SIG-M5 (cell line): Measurements from ENCODE around the gene PJVK.
"Not testable (repeated sequence)": the region's sequence is repeated elsewhere in the genome, so short reads cannot be mapped to it uniquely, and the experiment has no call there.

Experiments used
- DNase-seq: peaks from one replicate; lab custom pipeline; 2025; lab: John Stamatoyannopoulos, UW

The PJVK gene

GRCh38 chr2:178450774-178451525 lies at the start of gene PJVK, which contains the start of gene PRKRA:
TSS of gene PJVK (plus strand) at chr2:178451378. CDS start at chr2:178453410, 2,032 bp downstream.
TSS of gene PRKRA (minus strand) at chr2:178451175. CDS start at chr2:178451030, 145 bp downstream.
- peak; percentile 69 for DNase-seq

- DNase-seq = no peak
These were observed 49.2 kb upstream of the PJVK start for GRCh38 chr2:178401994-178402437.

- no peak for DNase-seq
These were observed 47.4 kb upstream of the PJVK start for GRCh38 chr2:178403671-178404306.

GRCh38 chr2:178404368-178404767 lies 46.8 kb upstream of the PJVK start:
- DNase-seq = no peak

GRCh38 chr2:178409261-178409660 lies 41.9 kb upstream of the PJVK start:
- DNase-seq = no peak

GRCh38 chr2:178412047-178412446 lies 39.1 kb upstream of the PJVK start:
- no peak for DNase-seq

GRCh38 chr2:178412453-178412852 lies 38.7 kb upstream of the PJVK start:
- not testable (repeated sequence) for DNase-seq

GRCh38 chr2:178413472-178414265 lies 37.5 kb upstream of the PJVK start:
- no peak for DNase-seq

GRCh38 chr2:178414266-178415247 lies 36.6 kb upstream of the PJVK start:
- DNase-seq = peak; percentile 96

- DNase-seq = no peak
These were observed 35.2 kb upstream of the PJVK start for GRCh38 chr2:178415979-178416378.

GRCh38 chr2:178417916-178418315 lies 33.3 kb upstream of the PJVK start:
- DNase-seq = no peak

- no peak for DNase-seq
These were observed 32.8 kb upstream of the PJVK start for GRCh38 chr2:178418426-178418825.

- DNase-seq = no peak
These were observed 32.1 kb upstream of the PJVK start for GRCh38 chr2:178419123-178419522.

GRCh38 chr2:178420463-178420999 lies 30.6 kb upstream of the PJVK start:
- no peak for DNase-seq

- DNase-seq = no peak
These were observed 29.1 kb upstream of the PJVK start for GRCh38 chr2:178422097-178422496.

GRCh38 chr2:178423746-178424145 lies 27.4 kb upstream of the PJVK start:
- not testable (repeated sequence) for DNase-seq

GRCh38 chr2:178425255-178425827 lies 25.8 kb upstream of the PJVK start:
- no peak for DNase-seq

- no peak for DNase-seq
These were observed 24.8 kb upstream of the PJVK start for GRCh38 chr2:178426388-178426787.

- DNase-seq = no peak
These were observed 23.7 kb upstream of the PJVK start for GRCh38 chr2:178427458-178427857.

GRCh38 chr2:178428396-178428806 lies 22.8 kb upstream of the PJVK start:
- no peak for DNase-seq

- DNase-seq = no peak
These were observed 21.8 kb upstream of the PJVK start for GRCh38 chr2:178429336-178429735.
